H1 (cell line): ENCODE data around the gene GNAL. TPM values are rescaled to one million over a fixed set of nuclear protein-coding genes. Genes with fewer than 3 reads are reported as not detected.

Experiments
- ASH2L ChIP-seq: fragments of 200-600, 300-600 bp; sonication (generic); IDR thresholded peaks from one replicate; pipeline ENCODE4 v1.7.1; 2017; ENCODE audit warnings: low read length
- CBX8 ChIP-seq: fragments of 300-800, 300-1000 bp; sonication (generic); IDR thresholded peaks from 2 replicates; pipeline ENCODE4 v1.7.1; 2016; ENCODE audit warnings: low read depth, low read length, borderline replicate concordance
- CHD7 ChIP-seq: fragments of 300-600 bp; sonication (generic); IDR thresholded peaks from 2 replicates; pipeline ENCODE4 v1.7.1; 2012; ENCODE audit warnings: low read length, moderate library complexity, mild to moderate bottlenecking, inconsistent platforms; ENCODE audit not compliant: insufficient replicate concordance
- FOSL1 ChIP-seq: IDR thresholded peaks from 2 replicates; pipeline ENCODE4 v1.6.1; 2011; ENCODE audit warnings: mild to moderate bottlenecking, low read depth, low read length, moderate library complexity; ENCODE audit not compliant: insufficient read depth
- GABPA ChIP-seq: IDR thresholded peaks from 2 replicates; pipeline ENCODE4 v1.6.1; 2011; ENCODE audit warnings: mild to moderate bottlenecking, low read length, moderate library complexity, borderline replicate concordance; ENCODE audit not compliant: insufficient read depth
- NANOG ChIP-seq: IDR thresholded peaks from 2 replicates; pipeline ENCODE4 v1.6.1; 2011; ENCODE audit warnings: low read length, low read depth, mild to moderate bottlenecking, inconsistent platforms; ENCODE audit not compliant: insufficient read depth, poor library complexity, severe bottlenecking
- NRF1 ChIP-seq: IDR thresholded peaks from 2 replicates; pipeline ENCODE4 v1.6.1; 2011; ENCODE audit warnings: mild to moderate bottlenecking, low read depth, low read length, improper control_type of control experiment
- PHF8 ChIP-seq: fragments of 200-600 bp; sonication (generic); conservative IDR thresholded peaks from 2 replicates; pipeline ENCODE4 v1.7.1; 2012; ENCODE audit warnings: low read depth, mild to moderate bottlenecking, inconsistent platforms, low read length, moderate library complexity
- RNF2 ChIP-seq: fragments of 200-900, 300-1000 bp; sonication (generic); IDR thresholded peaks from 2 replicates; pipeline ENCODE4 v1.7.1; 2016; ENCODE audit warnings: borderline replicate concordance, low read depth, mild to moderate bottlenecking, antibody characterized with exemption, low read length; ENCODE audit not compliant: poor library complexity, severe bottlenecking; ENCODE audit errors: missing control alignments
- SP1 ChIP-seq: IDR thresholded peaks from 2 replicates; pipeline ENCODE4 v1.6.1; 2011; ENCODE audit warnings: low read depth, low read length
- TAF1 ChIP-seq: IDR thresholded peaks from 2 replicates; pipeline ENCODE4 v1.6.1; 2011; ENCODE audit warnings: mild to moderate bottlenecking, low read depth, low read length
- polyA plus RNA-seq, 7 experiments: library from polyadenylated mRNA; depleted of rRNA in 3 of 7; stranded (reverse) in 5 of 7; unstranded in 2 of 7; fragments of >200 nt in 5 of 7; fragments of 200-250 nt in 2 of 7; gene quantifications; 1 replicate in 5 of 7; 2 replicates in 1 of 7; 4 replicates in 1 of 7; pipeline versions ENCODE4 v1.2.1 to v1.2.3, GENCODE V29; 2011 to 2013; ENCODE audit warnings: missing spikeins in 2 of 7, mixed read lengths in 2 of 7
- total RNA-seq: library from RNA; stranded (reverse); fragmentation: NEBNext Ultra II Directional; extraction: Animal tissue kit (Norgen Biotek cat#: 25700); gene quantifications from 2 replicates; pipeline ENCODE4 v1.2.1, GENCODE V29; 2021

GNAL gene
- total and polyA plus RNA-seq, 2 of the 8 experiments (the other 6 are each of a cell fraction or from before 2014, with no cell fraction given), result 13.2 to 18.3 TPM

DNA sequence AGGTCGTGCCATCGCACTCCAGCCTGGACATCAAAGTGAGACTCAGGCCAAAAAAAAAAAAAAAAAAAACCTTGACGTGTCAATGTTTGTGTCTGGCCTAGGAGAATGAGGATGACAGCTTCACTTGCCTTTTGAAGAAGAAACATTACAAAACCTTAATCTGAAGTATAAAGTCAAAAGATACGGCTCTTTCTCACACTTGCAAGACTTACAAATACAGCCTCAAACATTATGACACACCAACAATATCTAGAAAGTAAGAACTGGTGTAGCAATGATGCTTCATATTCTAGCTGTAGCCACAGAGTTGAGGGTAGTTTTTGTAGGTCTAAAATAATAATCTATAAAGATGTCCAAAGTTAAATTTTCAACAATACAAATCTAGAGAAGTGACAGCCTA, 193.6 kb downstream of the GNAL start (continued):
- TF ChIP-seq CHD7 (no peak), ASH2L (no peak), CBX8 (no peak), TAF1 (no peak), NRF1 (no peak), GABPA (no peak), RNF2 (no peak), FOSL1 (no peak), NANOG (no peak), PHF8 (no peak), SP1 (no peak)
